Vagina (tissue), 2 donors: ENCODE measurements around the gene ITSN1. TPM values are rescaled to one million over a fixed set of nuclear protein-coding genes. Genes with fewer than 3 reads are reported as not detected.

ENCODE experiments used
- DNase-seq, 2 donors: peaks; one replicate each; pipeline ENCODE4 v3.0.0-alpha.2; 2017; ENCODE audit errors: extremely low spot score in 2 of 2
- H3K27ac ChIP-seq: fragments of 200-600 bp; sonication (generic); one replicate; pipeline ENCODE4 v1.5.1; 2019
- H3K27me3 ChIP-seq: fragments of 200-600 bp; sonication (generic); one replicate; pipeline ENCODE4 v1.5.1; 2019
- H3K36me3 ChIP-seq, 2 donors: fragments of 200-600 bp; sonication (generic); one replicate each; pipeline ENCODE4 v1.5.1; 2017 to 2019
- H3K4me1 ChIP-seq: fragments of 200-600 bp; sonication (generic); one replicate; pipeline ENCODE4 v1.5.1; 2019
- H3K4me3 ChIP-seq, 2 donors: fragments of 200-600 bp; sonication (generic); 1 replicate in 1 of 2; 2 replicates in 1 of 2; pipeline ENCODE4 v1.5.1; 2016 to 2019
- H3K9me3 ChIP-seq: fragments of 200-600 bp; sonication (generic); one replicate; pipeline ENCODE4 v1.5.1; 2019
- CTCF ChIP-seq, 3 experiments: fragments of 450-650 bp in 2 of 3; fragments of 200-600 bp in 1 of 3; sonication (generic) in 1 of 3; IDR thresholded peaks; one replicate each; pipeline ENCODE4 v1.5.1; 2017 to 2019; ENCODE audit warnings: antibody characterized with exemption in 3 of 3, mild to moderate bottlenecking in 2 of 3, moderate library complexity in 2 of 3
- POLR2A ChIP-seq, 2 donors: fragments of 450-650 bp; IDR thresholded peaks; one replicate each; pipeline ENCODE4 v1.6.1; 2017; ENCODE audit warnings: antibody characterized with exemption in 2 of 2, mild to moderate bottlenecking in 2 of 2, moderate library complexity in 2 of 2
- POLR2AphosphoS5 ChIP-seq, 2 donors: sonication (generic); formaldehyde crosslinking; IDR thresholded peaks; one replicate each; pipeline ENCODE4 v1.9.0; 2017; ENCODE audit warnings: antibody characterized with exemption in 2 of 2, mild to moderate bottlenecking in 2 of 2, low read depth in 1 of 2; ENCODE audit not compliant: insufficient read depth in 1 of 2
- intact Hi-C: fragments of 100-400 bp; cut with DNase I; formaldehyde crosslinking; loops from one replicate; pipeline ENCODE4 v1.15.1; 2023
- total RNA-seq: library from RNA; depleted of rRNA; stranded (reverse); fragments of >200 nt; gene quantifications from one replicate; pipeline ENCODE4 v1.2.3, GENCODE V29; 2016

The ITSN1 gene
- total RNA-seq, 1 donor from 2014 or later = 46.9 TPM

- Histone ChIP-seq H3K4me1 (no peaks in the 10 kb centered on the region), H3K9me3 (no peaks in the 10 kb centered on the region), H3K27me3 (no peaks in the 10 kb centered on the region), H3K36me3 (no peaks in the 10 kb centered on the region), H3K27ac (no peak overlapping the region), H3K4me3 (no peak overlapping the region)
- DNase-seq = no peak
- intact Hi-C loops = no loop called here
- TF ChIP-seq POLR2A (IDR thresholded peaks at IDR 0.05) = no peak
Observed at GRCh38 chr21:33875026-33875695, 232.9 kb downstream of the ITSN1 start.

GRCh38 chr21:33878824-33879223, 236.5 kb downstream of the ITSN1 start:
- Histone ChIP-seq H3K27me3 (no peaks in the 10 kb centered on the region), H3K36me3 (no peaks in the 10 kb centered on the region), H3K4me1 (peaks cover 1% of the 10 kb centered on the region), H3K9me3 (no peaks in the 10 kb centered on the region), H3K27ac (no peak overlapping the region), H3K4me3 (no peak overlapping the region)
- intact Hi-C loops = no loop called here
- TF ChIP-seq POLR2AphosphoS5 (IDR thresholded peaks at IDR 0.05; ENCODE audit: insufficient read depth in 1 of 2, low read depth in 1 of 2) (no peak), CTCF (IDR thresholded peaks at IDR 0.05) (no peak), POLR2A (IDR thresholded peaks at IDR 0.05) (no peak)
- DNase-seq = no peak

- DNase-seq = no peak
- no peaks in the 10 kb centered on the region for H3K27me3 ChIP-seq
- no peak overlapping the region for H3K4me3 ChIP-seq
- H3K27ac ChIP-seq = no peak overlapping the region
- intact Hi-C loops = no loop called here
- H3K36me3 ChIP-seq = no peaks in the 10 kb centered on the region
- no peaks in the 10 kb centered on the region for H3K9me3 ChIP-seq
- H3K4me1 ChIP-seq = peaks cover 16% of the 10 kb centered on the region
- TF ChIP-seq POLR2A (IDR thresholded peaks at IDR 0.05) (no peak), CTCF (IDR thresholded peaks at IDR 0.05) (no peak), POLR2AphosphoS5 (IDR thresholded peaks at IDR 0.05; ENCODE audit: insufficient read depth in 1 of 2, low read depth in 1 of 2) (no peak)
Observed at GRCh38 chr21:33880626-33881025, 238.3 kb downstream of the ITSN1 start.

- TF ChIP-seq POLR2AphosphoS5 (IDR thresholded peaks at IDR 0.05; ENCODE audit: insufficient read depth in 1 of 2, low read depth in 1 of 2) (no peak), POLR2A (IDR thresholded peaks at IDR 0.05) (no peak), CTCF (IDR thresholded peaks at IDR 0.05) (no peak)
- Histone ChIP-seq H3K36me3 (no peaks in the 10 kb centered on the region), H3K9me3 (no peaks in the 10 kb centered on the region), H3K27me3 (no peaks in the 10 kb centered on the region), H3K4me1 (peaks cover 16% of the 10 kb centered on the region), H3K4me3 (no peak overlapping the region), H3K27ac (no peak overlapping the region)
- intact Hi-C loops = no loop called here
- DNase-seq = no peak
Observed at GRCh38 chr21:33881689-33882440, 239.6 kb downstream of the ITSN1 start.

GRCh38 chr21:33883118-33883517, 240.8 kb downstream of the ITSN1 start:
- intact Hi-C loops = no loop called here
- Histone ChIP-seq H3K4me3 (no peak overlapping the region), H3K4me1 (peaks cover 16% of the 10 kb centered on the region), H3K27me3 (no peaks in the 10 kb centered on the region), H3K9me3 (no peaks in the 10 kb centered on the region), H3K27ac (no peak overlapping the region), H3K36me3 (no peaks in the 10 kb centered on the region)
- no peak for DNase-seq
- no peak for TF ChIP-seq POLR2AphosphoS5 (IDR thresholded peaks at IDR 0.05; ENCODE audit: insufficient read depth in 1 of 2, low read depth in 1 of 2)
- TF ChIP-seq CTCF (IDR thresholded peaks at IDR 0.05) = no peak
- TF ChIP-seq POLR2A (IDR thresholded peaks at IDR 0.05) = no peak
